Measurements from ENCODE around the gene SIGLEC7.

Gene SIGLEC7

GRCh38 chr19:51148580-51148979 is 6.5 kb downstream of the SIGLEC7 start:
- no peak overlapping the region for H3K4me3 ChIP-seq (replicated peaks in 1 of 2; ENCODE audit: low read depth in 2 of 2, low read length in 2 of 2)
- TF ChIP-seq, protein P1, sequence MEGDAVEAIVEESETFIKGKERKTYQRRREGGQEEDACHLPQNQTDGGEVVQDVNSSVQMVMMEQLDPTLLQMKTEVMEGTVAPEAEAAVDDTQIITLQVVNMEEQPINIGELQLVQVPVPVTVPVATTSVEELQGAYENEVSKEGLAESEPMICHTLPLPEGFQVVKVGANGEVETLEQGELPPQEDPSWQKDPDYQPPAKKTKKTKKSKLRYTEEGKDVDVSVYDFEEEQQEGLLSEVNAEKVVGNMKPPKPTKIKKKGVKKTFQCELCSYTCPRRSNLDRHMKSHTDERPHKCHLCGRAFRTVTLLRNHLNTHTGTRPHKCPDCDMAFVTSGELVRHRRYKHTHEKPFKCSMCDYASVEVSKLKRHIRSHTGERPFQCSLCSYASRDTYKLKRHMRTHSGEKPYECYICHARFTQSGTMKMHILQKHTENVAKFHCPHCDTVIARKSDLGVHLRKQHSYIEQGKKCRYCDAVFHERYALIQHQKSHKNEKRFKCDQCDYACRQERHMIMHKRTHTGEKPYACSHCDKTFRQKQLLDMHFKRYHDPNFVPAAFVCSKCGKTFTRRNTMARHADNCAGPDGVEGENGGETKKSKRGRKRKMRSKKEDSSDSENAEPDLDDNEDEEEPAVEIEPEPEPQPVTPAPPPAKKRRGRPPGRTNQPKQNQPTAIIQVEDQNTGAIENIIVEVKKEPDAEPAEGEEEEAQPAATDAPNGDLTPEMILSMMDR (IDR thresholded peaks at IDR 0.05; ENCODE audit: low read depth, low read length) = no peak
- DNase-seq (ENCODE audit: low read depth in 2 of 2) = no peak

GRCh38 chr19:51150627-51151026 is 8.5 kb downstream of the SIGLEC7 start:
- TF ChIP-seq, protein P1 (IDR thresholded peaks at IDR 0.05; ENCODE audit: low read depth, low read length) = no peak
- DNase-seq (ENCODE audit: low read depth in 2 of 2) = no peak
- H3K4me3 ChIP-seq (replicated peaks in 1 of 2; ENCODE audit: low read depth in 2 of 2, low read length in 2 of 2) = no peak overlapping the region

DNA sequence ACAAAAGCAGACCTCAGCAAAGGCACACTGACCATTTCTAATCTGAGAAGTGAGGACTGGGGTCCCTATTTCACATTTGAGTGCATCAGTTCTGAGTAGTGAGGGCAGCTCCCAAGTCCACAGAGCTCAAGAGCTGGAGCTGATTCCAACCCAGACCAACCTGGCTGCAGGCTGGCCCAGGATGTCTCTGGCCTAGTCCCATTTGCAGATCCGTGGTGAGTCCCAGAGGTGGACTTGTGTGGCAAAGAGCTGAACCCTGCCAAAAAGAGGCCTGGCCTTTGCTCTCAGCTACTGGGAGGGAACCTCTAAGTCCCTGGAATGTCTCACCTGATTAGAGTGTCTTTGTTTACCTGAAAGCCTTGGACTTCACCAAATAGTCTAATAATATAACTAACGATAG is 14.6 kb downstream of the SIGLEC7 start:
- H3K4me3 ChIP-seq (replicated peaks in 1 of 2; ENCODE audit: low read depth in 2 of 2, low read length in 2 of 2) = no peak overlapping the region
- TF ChIP-seq, protein P1 (IDR thresholded peaks at IDR 0.05; ENCODE audit: low read depth, low read length) = no peak
- no peak for DNase-seq (ENCODE audit: low read depth in 2 of 2)

DNA sequence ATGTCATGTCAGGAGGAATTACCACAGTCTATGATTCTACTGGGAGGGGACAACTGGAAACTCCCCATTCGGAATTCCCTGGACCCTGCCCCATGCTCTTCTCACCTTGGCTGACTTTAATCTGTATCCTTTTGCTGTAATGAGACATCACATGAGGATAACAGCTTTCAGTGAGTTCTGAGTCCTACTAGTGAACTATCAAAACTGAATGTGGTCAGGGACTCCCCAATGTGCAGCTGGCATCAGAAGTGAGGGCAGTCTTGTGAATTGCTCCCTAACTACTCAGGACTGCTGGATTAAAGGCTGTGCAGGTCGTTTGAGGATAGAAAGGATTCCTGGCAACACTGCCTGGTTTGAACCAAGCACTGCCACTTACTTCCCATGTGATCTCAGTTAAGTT is 15.2 kb downstream of the SIGLEC7 start:
- DNase-seq (ENCODE audit: low read depth in 2 of 2) = no peak
- H3K4me3 ChIP-seq (replicated peaks in 1 of 2; ENCODE audit: low read depth in 2 of 2, low read length in 2 of 2) = no peak overlapping the region
- TF ChIP-seq, protein P1 (IDR thresholded peaks at IDR 0.05; ENCODE audit: low read depth, low read length) = no peak

DNA sequence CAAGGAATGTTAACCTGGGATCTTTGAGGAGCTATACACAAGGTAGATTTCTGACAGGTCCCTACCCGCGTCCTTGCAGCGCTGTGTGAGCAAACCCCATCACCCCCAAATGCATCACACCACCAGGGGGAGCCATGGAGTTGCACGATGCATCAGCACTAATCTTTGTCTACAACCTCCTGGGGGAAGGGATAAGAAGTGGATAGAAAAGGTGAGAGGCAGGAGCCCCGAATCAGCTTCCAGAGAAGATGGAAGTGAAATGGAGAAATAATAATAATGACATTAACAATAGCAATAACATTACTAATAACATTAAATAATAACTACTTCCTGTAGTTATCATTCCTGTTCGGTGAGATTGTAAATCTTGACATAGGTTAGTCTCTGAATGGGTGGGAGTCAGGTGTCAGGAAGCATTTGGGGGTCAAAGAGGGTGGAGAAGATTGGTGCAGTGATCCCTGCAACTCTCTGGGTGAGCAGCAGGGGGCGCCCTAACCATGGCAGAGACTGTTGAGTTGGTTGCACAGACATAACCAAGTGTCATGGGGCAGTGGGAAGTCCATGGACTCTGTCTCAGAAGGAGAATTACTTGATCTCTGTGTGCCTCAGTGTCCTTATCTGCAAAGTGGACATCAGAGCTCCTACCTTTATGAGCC is 16.5 kb downstream of the SIGLEC7 start:
- TF ChIP-seq, protein P1 (IDR thresholded peaks at IDR 0.05; ENCODE audit: low read depth, low read length) = peak; percentile 79
- DNase-seq (ENCODE audit: low read depth in 2 of 2) = peak; percentile 32 to 47
- no peak overlapping the region for H3K4me3 ChIP-seq (replicated peaks in 1 of 2; ENCODE audit: low read depth in 2 of 2, low read length in 2 of 2)

GRCh38 chr19:51159656-51160055 is 17.6 kb downstream of the SIGLEC7 start:
- TF ChIP-seq, protein P1 (IDR thresholded peaks at IDR 0.05; ENCODE audit: low read depth, low read length) = no peak
- no peak overlapping the region for H3K4me3 ChIP-seq (replicated peaks in 1 of 2; ENCODE audit: low read depth in 2 of 2, low read length in 2 of 2)
- no peak for DNase-seq (ENCODE audit: low read depth in 2 of 2)

DNA sequence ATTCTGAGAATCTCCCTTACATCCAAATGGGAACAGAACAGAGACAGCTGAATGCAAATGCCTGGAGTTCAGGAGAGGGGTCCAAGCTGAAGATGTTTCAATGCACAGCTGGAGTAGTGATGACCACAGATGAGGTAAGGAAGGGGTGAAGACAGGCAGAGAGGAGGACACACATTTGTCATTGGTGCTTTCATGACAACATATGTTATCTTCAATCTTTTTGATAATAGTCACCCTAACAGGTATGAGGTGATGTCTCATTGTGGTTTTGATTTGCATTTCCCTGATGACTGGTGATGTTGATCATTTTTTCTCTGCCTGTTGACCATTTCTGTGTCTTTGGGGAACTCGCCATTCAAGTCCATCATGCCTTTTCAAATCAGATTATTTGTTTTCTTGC is 19.2 kb downstream of the SIGLEC7 start:
- TF ChIP-seq, protein P1 (IDR thresholded peaks at IDR 0.05; ENCODE audit: low read depth, low read length) = no peak
- no peak overlapping the region for H3K4me3 ChIP-seq (replicated peaks in 1 of 2; ENCODE audit: low read depth in 2 of 2, low read length in 2 of 2)
- DNase-seq (ENCODE audit: low read depth in 2 of 2) = no peak

Data from cardiac fibroblast (primary cell).